ENCODE results near the gene ZSWIM8. TPM values are rescaled to one million over a fixed set of nuclear protein-coding genes. Genes with fewer than 3 reads are reported as not detected.
A peak's percentile ranks its signal among the peaks of the same experiment; 100 is the strongest.

The ZSWIM8 gene
- total RNA-seq, 1 experiment from 2014 or later: 59.1 TPM

DNA sequence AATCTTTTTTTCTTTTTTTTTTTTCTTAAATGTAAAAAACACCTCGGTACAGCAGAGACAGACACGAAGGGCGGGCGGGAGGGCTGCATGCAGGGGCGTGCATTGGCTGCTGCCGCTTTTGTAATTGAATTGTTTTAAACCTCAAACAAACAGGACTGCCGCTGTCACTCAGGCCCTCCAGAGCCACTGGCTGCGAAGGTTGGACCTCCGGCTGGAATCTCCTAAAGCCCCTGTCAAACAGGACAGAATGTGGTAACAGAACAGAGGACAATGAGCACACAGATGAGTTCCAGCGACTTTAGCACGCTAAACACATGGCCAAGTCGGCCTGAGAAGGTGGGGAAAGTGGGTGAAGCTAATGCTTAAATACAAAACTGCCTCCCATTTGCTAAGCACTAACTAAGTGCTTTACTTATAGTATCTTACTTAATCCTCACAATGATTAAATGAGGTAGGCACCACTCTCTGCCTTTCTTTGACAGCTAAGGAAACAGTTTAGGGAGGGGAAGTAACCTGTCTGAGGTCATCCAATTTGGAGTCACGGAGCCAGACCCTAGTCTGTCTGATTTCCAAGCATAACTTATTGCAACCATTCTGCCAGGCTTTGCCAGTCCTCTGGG is 29.0 kb downstream of the ZSWIM8 start:
- ChIA-PET CTCF (interaction anchor here (0.9 to 4.0 kb wide), 2 partner anchors 12 to 65 kb away, joined by 4 to 15 read pairs; no protein-coding TSS in a partner anchor), POLR2A (no interaction called here)
- peaks cover 10% of the 10 kb centered on the region for H3K4me1 Mint-ChIP-seq
- TF ChIP-seq ESRRA (CRISPR knock-in tag; IDR thresholded peaks at IDR 0.05; ENCODE audit: borderline replicate concordance) (no peak), NR2C2 (CRISPR knock-in tag; IDR thresholded peaks at IDR 0.05) (no peak), ELF4 (CRISPR knock-in tag; IDR thresholded peaks at IDR 0.05; ENCODE audit: low read depth) (no peak), FOXK1 (CRISPR knock-in tag; IDR thresholded peaks at IDR 0.05) (no peak), SP1 (CRISPR knock-in tag; conservative IDR thresholded peaks at IDR 0.05) (no peak), ZNF416 (CRISPR knock-in tag; IDR thresholded peaks at IDR 0.05) (no peak), ZNF138 (CRISPR knock-in tag; conservative IDR thresholded peaks at IDR 0.05) (no peak), ZNF317 (CRISPR knock-in tag; IDR thresholded peaks at IDR 0.05; ENCODE audit: borderline replicate concordance, low read depth) (no peak)
- TF ChIP-seq, protein P1, sequence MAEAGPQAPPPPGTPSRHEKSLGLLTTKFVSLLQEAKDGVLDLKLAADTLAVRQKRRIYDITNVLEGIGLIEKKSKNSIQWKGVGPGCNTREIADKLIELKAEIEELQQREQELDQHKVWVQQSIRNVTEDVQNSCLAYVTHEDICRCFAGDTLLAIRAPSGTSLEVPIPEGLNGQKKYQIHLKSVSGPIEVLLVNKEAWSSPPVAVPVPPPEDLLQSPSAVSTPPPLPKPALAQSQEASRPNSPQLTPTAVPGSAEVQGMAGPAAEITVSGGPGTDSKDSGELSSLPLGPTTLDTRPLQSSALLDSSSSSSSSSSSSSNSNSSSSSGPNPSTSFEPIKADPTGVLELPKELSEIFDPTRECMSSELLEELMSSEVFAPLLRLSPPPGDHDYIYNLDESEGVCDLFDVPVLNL (CRISPR knock-in tag; IDR thresholded peaks at IDR 0.05; ENCODE audit: borderline replicate concordance, low read depth): no peak
- TF ChIP-seq, protein P2, sequence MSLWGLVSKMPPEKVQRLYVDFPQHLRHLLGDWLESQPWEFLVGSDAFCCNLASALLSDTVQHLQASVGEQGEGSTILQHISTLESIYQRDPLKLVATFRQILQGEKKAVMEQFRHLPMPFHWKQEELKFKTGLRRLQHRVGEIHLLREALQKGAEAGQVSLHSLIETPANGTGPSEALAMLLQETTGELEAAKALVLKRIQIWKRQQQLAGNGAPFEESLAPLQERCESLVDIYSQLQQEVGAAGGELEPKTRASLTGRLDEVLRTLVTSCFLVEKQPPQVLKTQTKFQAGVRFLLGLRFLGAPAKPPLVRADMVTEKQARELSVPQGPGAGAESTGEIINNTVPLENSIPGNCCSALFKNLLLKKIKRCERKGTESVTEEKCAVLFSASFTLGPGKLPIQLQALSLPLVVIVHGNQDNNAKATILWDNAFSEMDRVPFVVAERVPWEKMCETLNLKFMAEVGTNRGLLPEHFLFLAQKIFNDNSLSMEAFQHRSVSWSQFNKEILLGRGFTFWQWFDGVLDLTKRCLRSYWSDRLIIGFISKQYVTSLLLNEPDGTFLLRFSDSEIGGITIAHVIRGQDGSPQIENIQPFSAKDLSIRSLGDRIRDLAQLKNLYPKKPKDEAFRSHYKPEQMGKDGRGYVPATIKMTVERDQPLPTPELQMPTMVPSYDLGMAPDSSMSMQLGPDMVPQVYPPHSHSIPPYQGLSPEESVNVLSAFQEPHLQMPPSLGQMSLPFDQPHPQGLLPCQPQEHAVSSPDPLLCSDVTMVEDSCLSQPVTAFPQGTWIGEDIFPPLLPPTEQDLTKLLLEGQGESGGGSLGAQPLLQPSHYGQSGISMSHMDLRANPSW (CRISPR knock-in tag; conservative IDR thresholded peaks at IDR 0.05; ENCODE audit: low read depth): no peak
- TF ChIP-seq, protein P3, sequence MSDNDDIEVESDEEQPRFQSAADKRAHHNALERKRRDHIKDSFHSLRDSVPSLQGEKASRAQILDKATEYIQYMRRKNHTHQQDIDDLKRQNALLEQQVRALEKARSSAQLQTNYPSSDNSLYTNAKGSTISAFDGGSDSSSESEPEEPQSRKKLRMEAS (CRISPR knock-in tag; IDR thresholded peaks at IDR 0.05): no peak
- TF ChIP-seq, protein P4, sequence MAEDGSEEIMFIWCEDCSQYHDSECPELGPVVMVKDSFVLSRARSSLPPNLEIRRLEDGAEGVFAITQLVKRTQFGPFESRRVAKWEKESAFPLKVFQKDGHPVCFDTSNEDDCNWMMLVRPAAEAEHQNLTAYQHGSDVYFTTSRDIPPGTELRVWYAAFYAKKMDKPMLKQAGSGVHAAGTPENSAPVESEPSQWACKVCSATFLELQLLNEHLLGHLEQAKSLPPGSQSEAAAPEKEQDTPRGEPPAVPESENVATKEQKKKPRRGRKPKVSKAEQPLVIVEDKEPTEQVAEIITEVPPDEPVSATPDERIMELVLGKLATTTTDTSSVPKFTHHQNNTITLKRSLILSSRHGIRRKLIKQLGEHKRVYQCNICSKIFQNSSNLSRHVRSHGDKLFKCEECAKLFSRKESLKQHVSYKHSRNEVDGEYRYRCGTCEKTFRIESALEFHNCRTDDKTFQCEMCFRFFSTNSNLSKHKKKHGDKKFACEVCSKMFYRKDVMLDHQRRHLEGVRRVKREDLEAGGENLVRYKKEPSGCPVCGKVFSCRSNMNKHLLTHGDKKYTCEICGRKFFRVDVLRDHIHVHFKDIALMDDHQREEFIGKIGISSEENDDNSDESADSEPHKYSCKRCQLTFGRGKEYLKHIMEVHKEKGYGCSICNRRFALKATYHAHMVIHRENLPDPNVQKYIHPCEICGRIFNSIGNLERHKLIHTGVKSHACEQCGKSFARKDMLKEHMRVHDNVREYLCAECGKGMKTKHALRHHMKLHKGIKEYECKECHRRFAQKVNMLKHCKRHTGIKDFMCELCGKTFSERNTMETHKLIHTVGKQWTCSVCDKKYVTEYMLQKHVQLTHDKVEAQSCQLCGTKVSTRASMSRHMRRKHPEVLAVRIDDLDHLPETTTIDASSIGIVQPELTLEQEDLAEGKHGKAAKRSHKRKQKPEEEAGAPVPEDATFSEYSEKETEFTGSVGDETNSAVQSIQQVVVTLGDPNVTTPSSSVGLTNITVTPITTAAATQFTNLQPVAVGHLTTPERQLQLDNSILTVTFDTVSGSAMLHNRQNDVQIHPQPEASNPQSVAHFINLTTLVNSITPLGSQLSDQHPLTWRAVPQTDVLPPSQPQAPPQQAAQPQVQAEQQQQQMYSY (CRISPR knock-in tag; IDR thresholded peaks at IDR 0.05): no peak
- TF ChIP-seq, protein P5, sequence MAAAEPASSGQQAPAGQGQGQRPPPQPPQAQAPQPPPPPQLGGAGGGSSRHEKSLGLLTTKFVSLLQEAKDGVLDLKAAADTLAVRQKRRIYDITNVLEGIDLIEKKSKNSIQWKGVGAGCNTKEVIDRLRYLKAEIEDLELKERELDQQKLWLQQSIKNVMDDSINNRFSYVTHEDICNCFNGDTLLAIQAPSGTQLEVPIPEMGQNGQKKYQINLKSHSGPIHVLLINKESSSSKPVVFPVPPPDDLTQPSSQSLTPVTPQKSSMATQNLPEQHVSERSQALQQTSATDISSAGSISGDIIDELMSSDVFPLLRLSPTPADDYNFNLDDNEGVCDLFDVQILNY (CRISPR knock-in tag; IDR thresholded peaks at IDR 0.05): no peak
- DNase-seq (ENCODE audit: low spot score) (no peak), ATAC-seq (no peak)
- no peak overlapping the region for H3K27ac Mint-ChIP-seq
- no peaks in the 10 kb centered on the region for H3K9me3 Mint-ChIP-seq
- no peak overlapping the region for H3K4me3 Mint-ChIP-seq
- peaks cover 11% of the 10 kb centered on the region; the same call in 1 of the 2 replicates for H3K36me3 Mint-ChIP-seq
- no peaks in the 10 kb centered on the region for H3K27me3 Mint-ChIP-seq (ENCODE audit: low read depth)

DNA sequence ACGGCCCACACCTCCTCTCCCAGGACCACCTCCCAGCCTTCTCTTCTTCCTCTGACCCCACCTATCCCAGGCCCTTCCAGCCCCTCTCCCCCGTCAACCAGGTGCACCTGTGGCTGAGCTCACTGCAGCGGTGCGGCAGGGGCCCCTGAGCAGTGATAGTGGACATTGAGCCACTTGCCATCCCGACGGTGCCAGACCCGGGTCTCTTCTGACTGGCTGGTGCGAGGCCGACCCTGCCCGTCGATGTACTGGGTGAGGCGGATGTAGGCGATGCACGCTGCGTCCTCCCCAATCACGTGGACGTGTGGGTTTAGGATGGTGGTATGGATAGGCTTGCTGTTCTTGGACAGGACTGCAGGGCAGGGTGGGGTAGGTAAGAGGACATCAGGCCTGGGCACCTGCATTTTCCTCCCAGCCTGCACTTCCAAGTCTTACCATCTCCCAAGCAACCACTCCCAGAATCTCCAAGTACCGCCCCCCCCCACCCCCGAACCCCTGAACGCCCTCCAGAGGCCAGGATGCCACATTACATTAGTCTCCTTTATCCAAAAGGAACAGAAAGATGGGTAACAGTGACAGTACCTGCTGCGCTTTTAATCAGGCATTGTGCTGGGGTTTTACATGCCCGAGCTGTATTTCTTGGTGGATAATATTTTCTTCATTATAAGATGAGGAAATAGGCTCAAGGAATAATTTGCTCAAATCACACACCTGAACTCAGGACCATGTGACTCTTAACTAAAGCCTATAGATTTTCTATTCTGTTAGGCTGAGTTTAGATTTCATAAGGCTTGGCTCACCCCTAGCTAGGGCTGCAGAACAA is 29.7 kb downstream of the ZSWIM8 start:
- POLR2A ChIA-PET: no interaction called here
- DNase-seq (ENCODE audit: low spot score) (peak; percentile 42), ATAC-seq (no peak)
- peaks cover 11% of the 10 kb centered on the region; the same call in 1 of the 2 replicates for H3K36me3 Mint-ChIP-seq
- H3K4me1 Mint-ChIP-seq: peaks cover 10% of the 10 kb centered on the region
- CTCF ChIA-PET: interaction anchor here (0.6 to 4.0 kb wide), 3 partner anchors 11 to 65 kb away, joined by 3 to 15 read pairs (median 4); no protein-coding TSS in a partner anchor
- no peak overlapping the region for H3K27ac Mint-ChIP-seq
- no peaks in the 10 kb centered on the region for H3K27me3 Mint-ChIP-seq (ENCODE audit: low read depth)
- H3K4me3 Mint-ChIP-seq: no peak overlapping the region
- H3K9me3 Mint-ChIP-seq: no peaks in the 10 kb centered on the region
- TF ChIP-seq FOXK1 (CRISPR knock-in tag; IDR thresholded peaks at IDR 0.05) (no peak), FOXP1 (CRISPR knock-in tag; IDR thresholded peaks at IDR 0.05; ENCODE audit: borderline replicate concordance) (peak; percentile 50; the same call in 1 of the 2 replicates), SMAD3 (CRISPR knock-in tag; IDR thresholded peaks at IDR 0.05; ENCODE audit: borderline replicate concordance) (no peak), RELA (CRISPR knock-in tag; IDR thresholded peaks at IDR 0.05; ENCODE audit: borderline replicate concordance) (no peak), ZNF396 (CRISPR knock-in tag; IDR thresholded peaks at IDR 0.05; ENCODE audit: borderline replicate concordance) (no peak)
- TF ChIP-seq, protein P6, sequence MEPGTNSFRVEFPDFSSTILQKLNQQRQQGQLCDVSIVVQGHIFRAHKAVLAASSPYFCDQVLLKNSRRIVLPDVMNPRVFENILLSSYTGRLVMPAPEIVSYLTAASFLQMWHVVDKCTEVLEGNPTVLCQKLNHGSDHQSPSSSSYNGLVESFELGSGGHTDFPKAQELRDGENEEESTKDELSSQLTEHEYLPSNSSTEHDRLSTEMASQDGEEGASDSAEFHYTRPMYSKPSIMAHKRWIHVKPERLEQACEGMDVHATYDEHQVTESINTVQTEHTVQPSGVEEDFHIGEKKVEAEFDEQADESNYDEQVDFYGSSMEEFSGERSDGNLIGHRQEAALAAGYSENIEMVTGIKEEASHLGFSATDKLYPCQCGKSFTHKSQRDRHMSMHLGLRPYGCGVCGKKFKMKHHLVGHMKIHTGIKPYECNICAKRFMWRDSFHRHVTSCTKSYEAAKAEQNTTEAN (CRISPR knock-in tag; IDR thresholded peaks at IDR 0.05): no peak
- TF ChIP-seq, protein P7, sequence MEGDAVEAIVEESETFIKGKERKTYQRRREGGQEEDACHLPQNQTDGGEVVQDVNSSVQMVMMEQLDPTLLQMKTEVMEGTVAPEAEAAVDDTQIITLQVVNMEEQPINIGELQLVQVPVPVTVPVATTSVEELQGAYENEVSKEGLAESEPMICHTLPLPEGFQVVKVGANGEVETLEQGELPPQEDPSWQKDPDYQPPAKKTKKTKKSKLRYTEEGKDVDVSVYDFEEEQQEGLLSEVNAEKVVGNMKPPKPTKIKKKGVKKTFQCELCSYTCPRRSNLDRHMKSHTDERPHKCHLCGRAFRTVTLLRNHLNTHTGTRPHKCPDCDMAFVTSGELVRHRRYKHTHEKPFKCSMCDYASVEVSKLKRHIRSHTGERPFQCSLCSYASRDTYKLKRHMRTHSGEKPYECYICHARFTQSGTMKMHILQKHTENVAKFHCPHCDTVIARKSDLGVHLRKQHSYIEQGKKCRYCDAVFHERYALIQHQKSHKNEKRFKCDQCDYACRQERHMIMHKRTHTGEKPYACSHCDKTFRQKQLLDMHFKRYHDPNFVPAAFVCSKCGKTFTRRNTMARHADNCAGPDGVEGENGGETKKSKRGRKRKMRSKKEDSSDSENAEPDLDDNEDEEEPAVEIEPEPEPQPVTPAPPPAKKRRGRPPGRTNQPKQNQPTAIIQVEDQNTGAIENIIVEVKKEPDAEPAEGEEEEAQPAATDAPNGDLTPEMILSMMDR (IDR thresholded peaks at IDR 0.05): peak; percentile 66

Data from WTC11 (cell line).